ENCODE measurements around the gene STRIP1.

STRIP1 gene

GRCh38 chr1:110102081-110102480 lies 67.7 kb downstream of the STRIP1 start:
- no peak overlapping the region for H3K4me3 ChIP-seq (ENCODE audit: low read depth, low read length)
- peak; percentile 12 for DNase-seq (ENCODE audit: low read depth)
- TF ChIP-seq, protein P1, sequence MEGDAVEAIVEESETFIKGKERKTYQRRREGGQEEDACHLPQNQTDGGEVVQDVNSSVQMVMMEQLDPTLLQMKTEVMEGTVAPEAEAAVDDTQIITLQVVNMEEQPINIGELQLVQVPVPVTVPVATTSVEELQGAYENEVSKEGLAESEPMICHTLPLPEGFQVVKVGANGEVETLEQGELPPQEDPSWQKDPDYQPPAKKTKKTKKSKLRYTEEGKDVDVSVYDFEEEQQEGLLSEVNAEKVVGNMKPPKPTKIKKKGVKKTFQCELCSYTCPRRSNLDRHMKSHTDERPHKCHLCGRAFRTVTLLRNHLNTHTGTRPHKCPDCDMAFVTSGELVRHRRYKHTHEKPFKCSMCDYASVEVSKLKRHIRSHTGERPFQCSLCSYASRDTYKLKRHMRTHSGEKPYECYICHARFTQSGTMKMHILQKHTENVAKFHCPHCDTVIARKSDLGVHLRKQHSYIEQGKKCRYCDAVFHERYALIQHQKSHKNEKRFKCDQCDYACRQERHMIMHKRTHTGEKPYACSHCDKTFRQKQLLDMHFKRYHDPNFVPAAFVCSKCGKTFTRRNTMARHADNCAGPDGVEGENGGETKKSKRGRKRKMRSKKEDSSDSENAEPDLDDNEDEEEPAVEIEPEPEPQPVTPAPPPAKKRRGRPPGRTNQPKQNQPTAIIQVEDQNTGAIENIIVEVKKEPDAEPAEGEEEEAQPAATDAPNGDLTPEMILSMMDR (IDR thresholded peaks at IDR 0.05; ENCODE audit: low read depth, low read length, missing control alignments): no peak

All from GM12864 (cell line).